GM18499 (cell line): ENCODE results near the gene RUFY3.
"Not testable (repeated sequence)": the region's sequence is repeated elsewhere in the genome, so short reads cannot be mapped to it uniquely, and the experiment has no call there.

Source experiments
- ATAC-seq: cut with Tn5 transposase; IDR thresholded peaks from one replicate; pipeline ENCODE4 v1.9.1; 2021; ENCODE audit warnings: moderate number of reproducible peaks; ENCODE audit not compliant: insufficient read depth, unreplicated experiment

RUFY3 gene

DNA sequence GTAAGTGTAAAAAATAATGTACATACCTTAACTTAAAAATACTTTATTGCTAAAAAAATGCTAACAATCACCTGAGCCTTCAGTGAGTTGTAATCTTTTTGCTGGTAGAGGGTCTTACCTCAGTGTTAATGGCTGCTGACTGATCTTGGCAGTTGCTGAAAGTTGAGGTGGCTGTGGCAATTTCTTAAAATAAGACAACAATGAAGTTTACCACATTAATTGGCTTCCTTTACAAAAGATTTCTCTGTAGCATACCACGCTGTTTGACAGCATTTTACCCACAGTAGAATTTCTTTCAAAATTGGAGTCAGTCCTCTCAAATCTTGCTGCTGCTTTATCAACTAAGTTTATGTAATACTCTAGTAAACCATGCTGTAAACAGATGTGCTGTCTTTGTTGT, 47.6 kb downstream of the RUFY3 start:
- ATAC-seq: not testable (repeated sequence)

- ATAC-seq: peak; percentile 59
Observed at GRCh38 chr4:70772929-70773555, 51.3 kb downstream of the RUFY3 start.

GRCh38 chr4:70778888-70779422, 57.2 kb downstream of the RUFY3 start:
- no peak for ATAC-seq

DNA sequence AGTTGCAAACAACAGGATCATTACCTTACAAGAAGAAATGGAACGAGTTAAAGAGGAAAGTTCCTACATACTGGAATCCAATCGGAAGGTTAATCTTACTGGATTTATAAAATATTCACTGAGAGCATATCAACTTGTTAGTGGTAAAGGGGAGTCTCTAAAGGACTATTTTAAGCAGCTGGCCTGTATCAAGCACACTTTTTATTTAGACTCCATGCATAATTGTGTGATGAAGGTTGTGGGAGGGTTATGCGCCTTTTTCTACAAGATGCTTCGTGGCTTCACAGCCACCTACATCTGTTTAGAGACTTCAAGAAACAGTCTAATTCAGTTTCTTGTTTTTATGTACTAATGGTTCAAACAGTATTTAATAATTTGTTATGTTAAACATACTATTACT, 61.3 kb downstream of the RUFY3 start:
- no peak for ATAC-seq

DNA sequence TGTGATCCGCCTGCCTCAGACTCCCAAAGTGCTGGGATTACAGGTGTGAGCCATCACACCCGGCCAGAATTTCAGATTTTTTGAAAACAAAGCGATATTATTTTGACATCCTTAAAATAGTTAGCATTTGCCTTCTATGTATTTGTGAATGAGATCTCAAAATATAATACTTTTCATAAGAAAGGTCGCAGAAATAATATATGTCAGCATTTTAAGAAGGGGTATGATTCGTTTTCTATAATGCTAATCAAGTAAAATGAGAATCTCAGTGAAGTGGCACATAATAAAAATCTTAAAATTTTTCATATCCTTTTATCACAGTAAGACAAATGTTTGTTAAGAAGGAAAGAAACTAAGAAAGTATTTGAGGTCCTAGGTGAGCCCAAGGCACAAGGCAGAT, 65.7 kb downstream of the RUFY3 start:
- ATAC-seq: no peak

GRCh38 chr4:70788733-70789132, 67.0 kb downstream of the RUFY3 start:
- ATAC-seq: no peak

DNA sequence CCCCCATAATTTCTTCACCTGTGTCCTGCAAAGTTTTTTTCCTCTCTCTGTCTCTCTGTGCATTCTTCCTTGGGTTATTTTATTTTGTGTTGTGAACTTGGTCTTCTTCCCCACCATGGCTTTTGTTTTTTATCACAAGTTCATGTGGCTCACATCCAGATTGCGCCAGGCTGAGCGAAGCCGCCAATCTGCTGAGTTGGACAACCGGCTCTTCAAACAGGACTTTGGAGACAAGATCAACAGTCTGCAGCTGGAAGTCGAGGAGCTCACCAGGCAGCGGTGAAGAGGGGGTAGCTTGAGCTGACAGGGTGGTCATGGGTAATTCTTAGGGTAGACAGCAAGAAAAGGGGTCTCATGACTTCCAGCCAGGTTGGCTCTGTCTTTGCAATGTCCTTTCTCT, 71.9 kb downstream of the RUFY3 start:
- no peak for ATAC-seq

DNA sequence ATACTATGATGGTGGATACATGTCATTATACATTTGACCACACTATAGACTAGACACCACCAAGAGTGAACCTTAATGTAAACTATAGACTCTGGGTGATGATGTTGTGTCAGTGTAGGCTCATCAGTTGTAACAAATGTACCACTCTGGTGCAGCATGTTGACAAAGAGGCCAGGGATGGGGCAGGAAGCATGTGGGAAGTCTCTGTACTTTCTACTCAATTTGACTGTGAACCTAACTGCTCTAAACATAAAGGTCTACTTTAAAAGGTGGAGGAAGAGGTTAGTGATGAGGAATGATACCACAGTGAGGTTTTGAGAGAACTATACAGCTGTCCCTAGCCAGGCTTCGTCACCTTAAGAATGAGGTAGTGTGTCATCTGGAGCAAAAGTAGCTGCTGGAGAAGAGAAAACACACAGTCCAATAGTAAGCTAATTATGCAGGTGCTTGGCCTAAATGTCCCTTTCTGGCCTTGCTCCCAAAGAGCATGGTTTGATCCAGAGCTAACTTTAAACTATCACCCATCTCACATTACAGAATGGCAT, 79.6 kb downstream of the RUFY3 start:
- no peak for ATAC-seq

DNA sequence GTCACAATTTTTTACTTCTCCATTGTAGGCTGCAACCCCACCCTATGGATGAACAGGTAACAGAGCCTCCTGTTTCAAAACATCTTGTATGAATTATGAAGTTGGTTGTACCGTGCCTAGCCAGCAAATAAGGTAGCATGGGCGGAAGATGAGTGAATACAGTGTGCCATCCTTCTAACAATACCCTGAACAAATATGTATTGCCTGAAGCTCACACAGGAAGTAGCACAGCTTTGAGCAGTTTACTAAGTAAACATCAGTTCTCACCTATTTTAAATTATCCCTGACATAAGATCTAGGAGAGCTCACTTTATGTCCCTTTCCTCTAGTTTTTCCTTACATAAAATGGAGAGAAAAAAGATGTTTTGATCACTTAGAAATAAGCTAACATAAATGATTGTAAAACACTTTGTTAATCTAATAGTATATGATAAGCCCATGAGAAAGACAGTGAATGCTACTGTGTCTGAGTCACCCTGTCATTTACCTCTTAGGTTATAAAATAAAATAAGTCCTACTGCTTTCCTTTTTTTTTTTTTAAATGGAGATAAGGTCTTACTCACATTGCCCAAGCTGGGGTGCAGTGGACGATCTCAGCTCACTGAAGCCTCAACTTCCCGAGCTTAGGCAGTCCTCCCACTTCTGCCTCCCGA, 81.3 kb downstream of the RUFY3 start:
- no peak for ATAC-seq

DNA sequence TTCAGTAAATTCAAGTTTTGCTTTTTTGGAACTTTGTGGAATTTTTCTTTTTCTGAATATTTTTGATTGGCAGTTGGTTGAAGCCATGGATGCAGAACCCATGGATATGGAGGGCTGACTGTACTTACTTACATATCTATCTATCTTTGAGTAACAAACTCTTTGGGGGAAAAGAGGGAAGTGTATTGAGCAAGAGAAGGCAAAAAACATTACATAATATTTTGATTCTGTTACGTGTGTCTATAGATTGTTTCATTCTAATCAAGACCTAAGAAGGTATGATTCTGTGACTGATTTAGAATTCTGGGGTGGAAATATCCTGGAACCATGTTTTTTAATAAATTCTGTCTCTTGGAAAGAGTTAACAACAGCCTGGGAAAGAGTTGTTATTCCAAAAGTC, 86.4 kb downstream of the RUFY3 start:
- ATAC-seq: no peak

DNA sequence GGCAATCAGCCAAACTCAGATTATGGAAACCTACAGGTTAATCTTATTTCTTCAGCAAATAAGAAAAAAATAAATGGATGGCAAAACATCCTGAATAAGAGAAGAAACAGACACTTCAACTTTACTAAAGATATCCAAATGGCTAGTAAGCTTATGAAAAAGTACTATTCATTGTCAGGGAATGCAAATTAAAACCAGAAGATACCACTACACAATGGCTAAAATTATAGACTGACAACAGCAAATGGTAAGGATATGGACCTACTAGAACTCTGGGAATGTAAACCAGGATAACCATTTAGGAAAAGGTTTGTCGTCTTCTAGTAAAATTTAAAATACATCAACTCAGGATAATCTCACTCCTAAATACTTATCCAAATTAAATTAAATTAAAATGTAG, 93.6 kb downstream of the RUFY3 start:
- no peak for ATAC-seq

- ATAC-seq: no peak
Observed at GRCh38 chr4:70816894-70817293, 95.1 kb downstream of the RUFY3 start.

DNA sequence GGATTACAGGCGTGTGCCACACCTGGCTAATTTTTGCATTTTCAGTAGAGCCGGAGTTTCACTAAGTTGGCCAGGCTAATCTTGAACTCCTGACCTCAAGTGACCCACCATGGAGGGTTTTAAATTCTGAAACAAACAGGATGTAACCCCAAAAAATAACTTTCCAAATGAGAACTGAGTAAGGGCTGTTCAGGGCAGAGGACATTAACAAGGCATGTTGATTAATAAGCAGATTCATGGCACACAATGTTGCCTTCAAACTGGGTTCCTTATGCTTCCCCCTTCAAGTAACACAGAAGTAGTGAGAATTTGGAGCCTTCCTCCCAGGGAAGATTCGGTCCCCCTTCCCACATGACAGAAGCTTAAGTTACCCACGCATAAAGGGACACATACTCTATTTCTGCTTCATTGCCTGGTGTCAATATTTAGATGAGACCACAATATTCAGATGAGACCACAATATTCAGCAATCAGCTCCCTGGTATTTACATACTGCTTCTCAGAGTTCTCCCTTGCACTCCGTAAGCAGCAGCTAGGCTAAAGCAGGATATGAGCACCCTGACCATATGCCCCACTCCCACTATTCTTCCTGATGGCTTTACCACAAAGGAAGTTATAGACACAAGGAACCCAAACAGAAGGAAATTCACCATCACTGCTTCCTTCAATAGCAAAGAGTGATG, 96.5 kb downstream of the RUFY3 start:
- no peak for ATAC-seq

GRCh38 chr4:70818921-70819320, 97.2 kb downstream of the RUFY3 start:
- ATAC-seq: no peak

DNA sequence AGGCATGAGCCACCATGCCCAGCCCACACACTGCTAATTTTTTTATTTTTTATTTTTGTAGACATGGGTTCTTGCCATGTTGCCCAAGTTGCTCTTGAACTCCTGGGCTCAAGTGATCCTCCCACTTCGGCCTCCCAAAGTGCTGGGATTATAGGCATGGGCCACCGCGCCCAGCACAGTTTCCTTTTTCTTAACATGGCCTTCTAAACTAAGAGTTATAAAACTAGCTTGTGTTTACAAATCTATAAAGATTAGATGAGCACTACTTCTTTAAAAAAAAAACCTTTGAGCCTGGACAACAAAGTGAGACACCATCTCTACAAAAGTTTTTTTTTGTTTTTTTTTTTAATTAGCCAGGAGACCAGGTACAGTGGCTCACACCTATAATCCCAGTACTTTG, 107.3 kb downstream of the RUFY3 start:
- no peak for ATAC-seq

- ATAC-seq: no peak
Observed at GRCh38 chr4:70829492-70829891, 107.7 kb downstream of the RUFY3 start.

- no peak for ATAC-seq
Observed at GRCh38 chr4:70830054-70830453, 108.3 kb downstream of the RUFY3 start.

DNA sequence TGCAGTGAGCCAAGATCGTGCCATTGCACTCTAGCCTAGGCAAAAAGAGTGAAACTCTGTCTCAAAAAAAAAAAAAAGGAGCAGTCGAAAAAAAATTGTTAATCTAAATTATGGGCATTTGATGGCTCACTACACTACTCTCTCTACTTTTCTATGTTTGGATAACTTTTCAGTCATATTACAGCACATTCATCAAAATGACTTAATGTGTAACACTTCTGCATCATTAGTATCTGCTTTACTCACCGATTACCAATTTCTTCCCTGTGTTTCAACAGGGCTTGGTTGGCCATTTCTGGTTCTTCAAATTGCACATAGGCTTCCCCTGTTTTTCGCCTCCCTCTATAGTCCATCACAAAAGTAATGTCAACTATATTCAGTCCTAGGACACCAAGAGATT, 109.5 kb downstream of the RUFY3 start:
- ATAC-seq: no peak

DNA sequence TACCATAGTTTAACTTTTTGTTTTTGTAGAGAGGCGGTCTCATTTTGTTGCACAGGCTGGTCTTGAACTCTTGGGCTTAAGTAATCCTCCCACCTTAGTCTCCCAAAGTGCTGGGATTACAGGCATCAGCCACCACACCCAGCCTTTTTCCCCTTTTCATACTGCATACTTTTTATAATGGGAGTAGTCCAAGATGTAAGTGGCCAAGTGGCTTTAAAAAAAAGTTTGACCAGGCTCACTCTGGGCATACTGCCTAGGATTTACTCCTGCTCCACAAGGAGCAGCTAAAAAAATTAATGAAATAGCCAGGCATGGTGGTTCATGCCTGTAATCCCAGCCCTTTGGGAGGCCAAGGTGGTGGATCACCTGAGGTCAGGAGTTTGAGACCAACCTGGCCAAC, 111.9 kb downstream of the RUFY3 start:
- ATAC-seq: no peak

GRCh38 chr4:70836081-70836480, 114.3 kb downstream of the RUFY3 start:
- ATAC-seq: no peak

DNA sequence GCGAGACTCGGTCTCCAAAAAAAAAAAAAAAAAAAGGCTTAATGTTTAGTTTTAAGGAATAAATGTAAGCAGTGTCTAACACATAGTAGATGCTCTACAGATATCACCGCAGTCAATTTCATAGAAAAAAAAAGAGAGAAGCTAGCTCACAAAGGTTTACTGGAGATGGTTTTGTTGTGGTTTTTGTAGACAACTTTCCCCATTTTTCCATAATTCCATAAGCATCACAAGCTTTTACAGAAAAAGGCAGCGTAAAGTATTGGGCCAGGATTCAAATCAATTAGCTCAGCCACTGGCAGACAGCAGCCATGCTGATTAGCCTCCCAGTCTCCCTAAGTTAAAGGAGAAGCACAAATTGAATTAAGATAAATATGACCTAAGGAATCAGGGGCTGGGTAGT, 116.4 kb downstream of the RUFY3 start:
- no peak for ATAC-seq
